Suprapubic skin (tissue), 4 donors: ENCODE data around the gene HDLBP. TPM values are rescaled to one million over a fixed set of nuclear protein-coding genes. Genes with fewer than 3 reads are reported as not detected.
"Not testable (repeated sequence)": the region's sequence is repeated elsewhere in the genome, so short reads cannot be mapped to it uniquely, and the experiment has no call there.

ENCODE experiments used
- DNase-seq, 2 donors: peaks; one replicate each; pipeline ENCODE4 v3.0.0-alpha.2; 2019; ENCODE audit warnings: low spot score in 2 of 2
- H3K27ac ChIP-seq: fragments of 200-600 bp; sonication (generic); one replicate; pipeline ENCODE4 v1.5.1; 2019
- H3K27me3 ChIP-seq: fragments of 200-600 bp; sonication (generic); one replicate; pipeline ENCODE4 v1.5.1; 2019
- H3K36me3 ChIP-seq: fragments of 200-600 bp; sonication (generic); one replicate; pipeline ENCODE4 v1.5.1; 2019
- H3K4me1 ChIP-seq: fragments of 200-600 bp; sonication (generic); one replicate; pipeline ENCODE4 v1.5.1; 2019
- H3K4me3 ChIP-seq: fragments of 200-600 bp; sonication (generic); one replicate; pipeline ENCODE4 v1.5.1; 2019; ENCODE audit warnings: mild to moderate bottlenecking
- H3K9me3 ChIP-seq: fragments of 200-600 bp; sonication (generic); one replicate; pipeline ENCODE4 v1.5.1; 2019
- CTCF ChIP-seq, 2 donors: fragments of 200-600 bp in 1 of 2; fragments of 450-650 bp in 1 of 2; sonication (generic) in 1 of 2; IDR thresholded peaks; one replicate each; pipeline ENCODE4 v1.5.1; 2016 to 2019; ENCODE audit warnings: antibody characterized with exemption in 2 of 2, mild to moderate bottlenecking in 1 of 2, moderate library complexity in 1 of 2
- EP300 ChIP-seq: sonication (generic); formaldehyde crosslinking; IDR thresholded peaks from one replicate; pipeline ENCODE4 v1.6.1; 2017; ENCODE audit warnings: antibody characterized with exemption
- POLR2A ChIP-seq, 2 donors: fragments of 450-650 bp; IDR thresholded peaks; one replicate each; pipeline ENCODE4 v1.6.1; 2017; ENCODE audit warnings: antibody characterized with exemption in 2 of 2, mild to moderate bottlenecking in 2 of 2, moderate library complexity in 2 of 2
- POLR2AphosphoS5 ChIP-seq, 3 donors: sonication (generic); formaldehyde crosslinking; IDR thresholded peaks; one replicate each; pipeline ENCODE4 v1.6.1; 2017; ENCODE audit warnings: antibody characterized with exemption in 3 of 3
- WGBS: methylation state at CpG from one replicate; pipeline ENCODE4 v1.1.5; 2018; 5-methylcytosine and 5-hydroxymethylcytosine counted together
- total RNA-seq, 4 donors: library from RNA; depleted of rRNA; stranded (reverse); fragments of >200 nt; gene quantifications; one replicate each; pipeline ENCODE4 v1.1.0, GENCODE V29; 2016

Gene HDLBP
- total RNA-seq, 4 donors from 2014 or later = 263 to 400 (median 287) TPM

DNA sequence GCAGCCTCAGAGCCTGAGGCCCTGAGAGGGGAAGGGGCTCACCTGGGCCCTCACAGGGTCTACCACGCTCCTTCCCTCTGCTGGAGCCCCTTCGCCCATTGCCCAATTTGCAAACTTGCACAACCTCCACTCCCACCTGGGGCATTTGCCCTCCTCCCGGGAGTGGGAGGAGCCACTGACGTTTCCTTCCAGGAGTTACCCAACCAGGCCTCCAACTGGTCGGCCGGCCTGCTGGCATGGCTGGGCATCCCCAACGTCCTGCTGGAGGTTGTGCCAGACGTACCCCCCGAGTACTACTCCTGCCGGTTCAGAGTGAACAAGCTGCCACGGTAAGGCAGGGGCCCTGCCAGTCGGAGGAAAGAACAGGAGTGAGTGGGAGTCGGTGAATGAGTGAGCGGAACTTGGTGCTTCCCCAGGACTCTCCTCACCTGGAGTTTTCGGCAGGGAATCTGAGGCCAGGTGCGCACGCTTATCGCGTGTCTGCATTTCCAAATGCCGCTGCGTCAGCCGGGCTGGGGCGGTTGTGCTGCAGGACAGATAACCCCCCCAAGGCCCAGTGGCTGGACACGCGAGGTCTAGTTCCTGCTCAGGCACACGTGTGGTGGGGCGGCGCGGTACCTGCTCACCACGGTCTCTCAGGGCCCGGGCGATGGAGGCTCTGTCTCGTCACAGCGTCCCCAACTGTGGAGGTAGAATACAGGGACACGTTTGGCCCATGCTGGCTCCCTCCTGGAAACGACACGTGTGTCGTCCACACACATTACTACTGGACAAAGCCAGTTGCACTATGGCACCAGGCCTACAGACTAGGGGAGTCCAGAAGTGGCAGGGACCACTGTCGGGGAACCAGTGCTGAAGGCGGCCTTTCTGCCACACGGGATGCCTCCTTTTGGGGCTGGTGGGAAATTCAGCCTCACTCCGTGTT, 115.3 kb downstream of the HDLBP start:
- H3K27ac ChIP-seq = no peak overlapping the region
- WGBS = 72% methylated on average over 21 of the region's 42 CpGs
- H3K27me3 ChIP-seq = no peaks in the 10 kb centered on the region
- H3K36me3 ChIP-seq = no peaks in the 10 kb centered on the region
- TF ChIP-seq POLR2AphosphoS5 (IDR thresholded peaks at IDR 0.05) = no peak
- TF ChIP-seq EP300 = no peak
- TF ChIP-seq POLR2A (IDR thresholded peaks at IDR 0.05) = no peak
- no peak for TF ChIP-seq CTCF (IDR thresholded peaks at IDR 0.05)
- no peak overlapping the region for H3K4me3 ChIP-seq
- no peaks in the 10 kb centered on the region for H3K9me3 ChIP-seq
- H3K4me1 ChIP-seq = no peaks in the 10 kb centered on the region
- DNase-seq = no peak

DNA sequence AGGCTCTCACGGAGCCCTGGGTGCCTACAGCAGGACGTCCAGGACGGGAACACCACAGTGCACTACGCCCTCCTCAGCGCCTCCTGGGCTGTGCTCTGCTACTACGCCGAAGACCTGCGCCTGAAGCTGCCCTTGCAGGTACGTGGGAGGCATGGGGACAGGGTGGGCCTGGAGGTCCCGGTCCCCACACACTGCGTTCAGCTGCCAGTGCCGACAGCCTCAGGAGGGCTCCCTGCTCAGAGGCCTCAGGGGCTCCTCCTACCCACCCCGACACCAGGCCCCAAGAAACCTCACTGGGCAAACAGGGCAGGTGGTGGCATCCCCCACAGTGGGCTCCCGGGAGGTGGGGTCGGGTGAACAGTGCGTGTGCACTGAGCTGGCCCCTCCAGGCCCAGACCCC, 116.2 kb downstream of the HDLBP start:
- no peak overlapping the region for H3K4me3 ChIP-seq
- H3K27me3 ChIP-seq = no peaks in the 10 kb centered on the region
- H3K9me3 ChIP-seq = no peaks in the 10 kb centered on the region
- no peak for DNase-seq
- no peaks in the 10 kb centered on the region for H3K4me1 ChIP-seq
- TF ChIP-seq POLR2A (IDR thresholded peaks at IDR 0.05) (no peak), EP300 (no peak), POLR2AphosphoS5 (IDR thresholded peaks at IDR 0.05) (no peak), CTCF (IDR thresholded peaks at IDR 0.05) (no peak)
- no CpG with 5 or more reads among the region's 16 CpGs for WGBS
- H3K27ac ChIP-seq = no peak overlapping the region
- H3K36me3 ChIP-seq = no peaks in the 10 kb centered on the region

GRCh38 chr2:241198381-241199279, 116.8 kb downstream of the HDLBP start:
- TF ChIP-seq EP300 (no peak), POLR2A (IDR thresholded peaks at IDR 0.05) (no peak), POLR2AphosphoS5 (IDR thresholded peaks at IDR 0.05) (no peak), CTCF (IDR thresholded peaks at IDR 0.05) (no peak)
- H3K27me3 ChIP-seq = no peaks in the 10 kb centered on the region
- 62% methylated on average over 17 of the region's 27 CpGs for WGBS
- H3K36me3 ChIP-seq = no peaks in the 10 kb centered on the region
- H3K4me1 ChIP-seq = no peaks in the 10 kb centered on the region
- no peak overlapping the region for H3K4me3 ChIP-seq
- no peak overlapping the region for H3K27ac ChIP-seq
- DNase-seq = no peak
- H3K9me3 ChIP-seq = no peaks in the 10 kb centered on the region

GRCh38 chr2:241197947-241198346, 117.5 kb downstream of the HDLBP start:
- TF ChIP-seq CTCF (IDR thresholded peaks at IDR 0.05) = no peak
- TF ChIP-seq EP300 = no peak
- TF ChIP-seq POLR2A (IDR thresholded peaks at IDR 0.05) = no peak
- TF ChIP-seq POLR2AphosphoS5 (IDR thresholded peaks at IDR 0.05) = no peak
- no peaks in the 10 kb centered on the region for H3K36me3 ChIP-seq

GRCh38 chr2:241197246-241197645, 118.2 kb downstream of the HDLBP start:
- H3K4me1 ChIP-seq, H3K4me3 ChIP-seq, H3K9me3 ChIP-seq, H3K36me3 ChIP-seq, DNase-seq, H3K27me3 ChIP-seq, H3K27ac ChIP-seq: not testable (repeated sequence)
- WGBS = over 99% methylated on average over 13 of the region's 14 CpGs

More at GRCh38 chr2:241197947-241198346, 117.5 kb downstream of the HDLBP start:
- Histone ChIP-seq H3K4me1 (no peaks in the 10 kb centered on the region), H3K9me3 (no peaks in the 10 kb centered on the region), H3K4me3 (no peak overlapping the region), H3K27ac (no peak overlapping the region), H3K27me3 (no peaks in the 10 kb centered on the region)
- DNase-seq = no peak
- WGBS = 70% methylated on average over 6 of the region's 6 CpGs
